ENCODE measurements around the gene MAGEB17.

The MAGEB17 gene

DNA sequence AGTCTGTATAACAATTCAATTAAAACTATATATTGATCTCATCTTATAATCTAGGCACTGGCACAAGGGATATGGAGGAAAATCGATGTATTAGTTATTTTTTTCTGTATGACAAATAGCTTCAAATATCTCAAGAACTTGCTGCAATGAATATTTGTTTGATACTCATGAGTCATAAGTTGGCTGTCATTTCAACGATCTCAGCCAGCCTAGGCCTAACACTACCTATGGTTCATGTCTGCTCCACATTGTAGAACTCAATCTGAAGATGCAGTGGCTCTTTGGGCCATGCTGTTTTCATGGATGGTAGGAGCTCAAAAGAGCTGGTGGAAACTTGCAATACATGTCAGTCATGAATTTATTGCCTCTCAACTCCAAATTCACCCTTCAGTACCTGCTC is 44.7 kb downstream of the MAGEB17 start:
- no peak for DNase-seq

DNA sequence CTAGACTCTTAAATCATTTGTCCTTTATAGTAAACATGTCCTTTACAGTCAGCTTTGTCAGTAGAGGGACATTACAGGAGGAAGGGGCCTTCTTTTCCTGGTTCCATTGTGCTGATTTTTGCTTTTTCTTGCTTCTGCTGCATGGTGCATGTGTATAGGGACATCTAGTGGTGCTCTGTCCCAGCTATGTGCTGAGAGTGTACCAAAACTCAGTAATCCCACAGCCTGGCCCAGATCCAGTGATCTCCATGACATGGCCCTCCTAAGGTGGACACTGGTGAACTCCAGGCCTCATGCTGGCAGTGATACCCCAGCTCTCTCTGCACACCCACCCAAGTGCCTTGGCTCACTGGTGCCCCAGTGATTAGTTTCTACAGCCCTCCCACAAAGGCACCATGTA is 45.2 kb downstream of the MAGEB17 start:
- DNase-seq = peak; percentile 3

DNA sequence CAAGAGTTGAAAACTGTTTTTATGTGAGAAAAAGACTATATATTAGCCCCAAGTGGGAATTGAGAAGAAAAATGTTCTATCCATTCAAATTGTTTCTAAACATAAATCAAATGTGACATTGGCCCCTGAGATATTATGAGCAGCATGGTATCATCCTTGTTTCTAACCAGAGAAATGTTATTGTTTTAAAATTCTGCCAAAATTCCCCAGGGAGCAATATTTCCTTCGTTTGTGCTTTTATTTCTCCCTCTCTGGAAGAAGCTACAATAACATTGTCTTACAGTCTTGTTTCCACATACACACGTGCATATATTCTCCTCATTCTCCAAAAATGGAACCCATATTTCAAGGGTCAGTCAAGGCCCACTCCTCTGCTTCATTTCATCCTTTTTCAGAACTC is 46.7 kb downstream of the MAGEB17 start:
- no peak for DNase-seq

DNA sequence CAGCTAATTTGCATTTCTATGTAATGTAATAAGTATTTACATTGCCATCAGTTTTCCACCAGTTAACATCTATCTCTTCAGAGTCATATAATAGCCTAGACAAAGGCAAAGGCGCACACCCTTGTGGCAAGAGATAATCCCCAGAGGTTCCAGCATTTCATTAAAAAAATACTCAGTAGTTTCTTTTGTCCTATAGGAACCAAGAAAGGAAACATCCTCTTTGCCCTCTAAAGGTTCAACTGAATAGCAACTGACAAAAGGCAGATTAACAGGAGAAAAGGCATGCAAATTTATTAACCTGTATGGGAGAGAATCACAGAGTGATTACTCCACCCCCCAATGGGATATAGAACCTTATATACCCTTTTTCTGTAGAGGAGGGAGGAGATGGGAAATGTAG is 48.4 kb downstream of the MAGEB17 start:
- DNase-seq = no peak

All from hematopoietic multipotent progenitor cell treated with erythropoietin and hydrocortisone succinate and interleukin-3 and kit ligand, for 6 days (in vitro differentiated cells).